ENCODE measurements around the gene CEP112.

- TF ChIP-seq EZH2 (IDR thresholded peaks at IDR 0.05; ENCODE audit: borderline replicate concordance, insufficient read depth, low read length, poor library complexity, severe bottlenecking) (no peak), CTCF (IDR thresholded peaks at IDR 0.05; ENCODE audit: poor library complexity, severe bottlenecking) (no peak), RAD21 (conservative IDR thresholded peaks at IDR 0.05) (no peak), POLR2AphosphoS5 (IDR thresholded peaks at IDR 0.05) (no peak), REST (IDR thresholded peaks at IDR 0.05; ENCODE audit: borderline replicate concordance) (no peak), EP300 (conservative IDR thresholded peaks at IDR 0.05; ENCODE audit: poor library complexity, severe bottlenecking) (no peak)
Observed at GRCh38 chr17:66135896-66136295, 56.0 kb downstream of the CEP112 start.

Measured in neural cell (in vitro differentiated cells).